GDM1 (cell line): ENCODE results near the gene TLCD4.

Experiments
- DNase-seq: peaks from one replicate; lab custom pipeline; 2025; lab: John Stamatoyannopoulos, UW

TLCD4 gene

GRCh38 chr1:95095833-95096217 lies 21.3 kb upstream of the TLCD4 start:
- no peak for DNase-seq

DNA sequence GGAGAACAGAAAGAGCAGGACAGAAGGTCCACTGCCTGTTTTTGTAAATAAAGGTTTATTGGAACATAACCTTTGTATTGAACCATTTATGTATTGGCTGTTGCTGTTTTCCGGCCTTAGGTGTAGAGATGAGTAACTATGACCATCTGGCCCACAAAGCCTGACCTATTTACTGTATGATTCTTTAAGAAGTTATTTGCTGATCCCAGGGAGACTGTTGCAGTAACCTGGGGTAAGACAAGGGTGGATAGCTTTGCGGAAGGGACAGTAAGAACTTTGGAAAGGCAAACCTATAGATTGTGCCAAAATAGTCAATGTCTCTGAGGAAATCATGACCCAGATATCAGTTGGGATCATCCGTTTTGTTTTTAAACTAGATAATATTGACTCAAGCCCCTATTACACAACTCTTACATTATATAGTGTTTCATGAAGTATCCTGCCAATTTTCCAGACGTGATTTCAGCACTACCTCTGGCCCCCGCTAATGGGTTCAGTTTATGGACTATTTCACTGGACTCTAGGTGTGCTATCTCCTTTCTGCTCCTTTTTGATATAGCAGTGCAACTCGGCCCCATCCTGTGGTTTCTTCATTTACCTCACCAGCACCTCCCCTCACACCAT lies 20.8 kb upstream of the TLCD4 start:
- DNase-seq, result no peak

GRCh38 chr1:95097426-95097825 lies 19.7 kb upstream of the TLCD4 start:
- no peak for DNase-seq

- DNase-seq, result no peak
Measured at GRCh38 chr1:95098196-95098595, 19.0 kb upstream of the TLCD4 start.

DNA sequence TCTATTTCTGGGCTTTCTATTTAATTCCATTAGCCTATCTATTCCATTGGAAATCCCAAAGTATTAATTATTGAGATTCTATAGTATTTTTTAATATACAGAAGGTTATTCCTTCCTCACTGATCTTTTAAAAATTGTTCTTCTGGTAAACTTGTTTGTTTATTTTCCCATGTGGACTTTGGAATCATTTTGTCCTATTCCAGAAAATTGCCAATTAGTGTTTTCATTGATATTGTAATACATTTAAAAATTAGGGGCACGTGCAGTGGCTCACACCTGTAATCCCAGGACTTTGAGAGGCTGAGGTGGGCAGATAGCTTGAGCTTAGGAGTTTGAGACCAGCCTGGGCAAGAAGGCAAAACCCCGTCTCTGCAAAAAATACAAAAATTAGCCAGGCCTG lies 8.4 kb upstream of the TLCD4 start:
- no peak for DNase-seq

DNA sequence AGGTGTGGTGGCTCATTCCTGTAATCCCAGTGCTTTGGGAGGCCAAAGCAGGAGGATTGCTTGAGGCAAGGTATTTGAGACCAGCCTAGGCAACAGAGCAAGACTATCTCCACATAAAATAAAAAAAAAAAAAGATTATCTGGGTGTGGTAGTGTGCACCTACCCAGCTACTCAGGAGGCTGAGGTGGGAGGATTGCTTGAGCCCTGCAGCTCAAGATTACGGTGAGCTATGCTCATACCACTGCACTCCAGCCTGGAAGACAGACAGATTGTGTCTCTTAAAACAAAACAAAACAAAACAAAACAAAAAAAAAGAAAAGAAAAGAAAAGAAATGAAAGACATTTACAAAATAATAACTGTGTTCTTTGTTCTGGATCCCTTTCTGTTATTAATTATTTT lies 6.1 kb upstream of the TLCD4 start:
- DNase-seq, result no peak

DNA sequence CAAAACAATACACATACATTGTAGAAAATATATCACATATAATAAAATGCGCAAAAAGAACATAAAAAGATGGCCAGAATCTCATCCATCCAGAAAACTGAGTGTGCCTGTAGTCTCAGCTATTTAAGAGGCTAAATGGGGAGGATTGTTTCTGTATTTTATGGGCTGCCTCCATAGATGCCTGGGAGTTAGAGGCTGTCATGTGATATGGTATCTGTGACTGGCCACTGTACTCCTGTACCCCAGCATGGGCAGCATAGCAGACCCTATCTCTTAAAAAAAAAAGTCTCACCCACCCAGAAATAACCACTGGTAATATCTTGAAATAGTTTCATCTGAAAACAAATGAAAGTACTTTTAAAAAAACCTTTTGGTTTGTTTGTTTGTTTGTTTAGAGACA lies 3.5 kb upstream of the TLCD4 start:
- DNase-seq, result no peak

- no peak for DNase-seq
Measured at GRCh38 chr1:95115708-95116137, 1.4 kb upstream of the TLCD4 start.

GRCh38 chr1:95116580-95117206 lies 462 bp upstream of the TLCD4 start:
- no peak for DNase-seq

GRCh38 chr1:95118067-95118499 lies 928 bp downstream of the TLCD4 start:
- DNase-seq, result no peak

DNA sequence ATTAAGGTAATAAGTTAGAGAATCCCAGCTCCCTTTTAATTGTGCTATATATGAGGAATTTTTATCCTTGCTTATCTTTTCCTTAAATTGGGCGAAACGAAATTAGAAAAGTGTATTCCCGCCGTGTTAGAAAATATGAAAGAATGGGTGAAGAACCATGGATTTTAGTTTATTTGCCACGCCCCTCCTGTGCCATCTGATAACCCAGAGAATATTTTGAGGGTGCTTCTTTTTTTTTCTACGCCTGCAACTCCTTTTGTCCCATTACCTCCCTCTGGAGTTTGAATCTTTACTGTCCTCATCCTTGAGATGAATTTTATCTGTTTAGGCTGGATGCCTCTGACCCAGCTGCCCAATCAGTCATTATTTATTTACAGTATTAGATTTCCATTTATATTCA lies 1.6 kb downstream of the TLCD4 start:
- no peak for DNase-seq

DNA sequence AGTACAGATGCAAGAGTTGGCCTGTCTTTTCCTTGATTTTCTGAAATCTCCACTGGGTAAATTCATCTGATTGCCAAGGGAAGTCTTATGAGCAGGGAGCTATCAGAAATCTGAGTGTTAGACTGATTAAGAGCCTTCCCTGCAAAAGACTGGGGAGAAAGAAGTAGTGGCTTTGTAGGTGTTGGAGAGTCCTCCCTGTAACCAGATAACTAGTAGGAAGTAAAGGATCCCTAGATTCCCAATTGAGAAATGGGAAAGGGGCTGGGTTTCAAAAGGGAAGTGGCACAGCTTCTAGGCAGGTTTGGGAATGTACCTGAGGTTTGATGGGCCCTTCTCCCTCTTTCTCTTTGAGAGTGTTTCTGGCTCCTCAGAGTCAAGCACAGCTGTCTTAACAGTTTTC lies 2.1 kb downstream of the TLCD4 start:
- DNase-seq, result no peak

DNA sequence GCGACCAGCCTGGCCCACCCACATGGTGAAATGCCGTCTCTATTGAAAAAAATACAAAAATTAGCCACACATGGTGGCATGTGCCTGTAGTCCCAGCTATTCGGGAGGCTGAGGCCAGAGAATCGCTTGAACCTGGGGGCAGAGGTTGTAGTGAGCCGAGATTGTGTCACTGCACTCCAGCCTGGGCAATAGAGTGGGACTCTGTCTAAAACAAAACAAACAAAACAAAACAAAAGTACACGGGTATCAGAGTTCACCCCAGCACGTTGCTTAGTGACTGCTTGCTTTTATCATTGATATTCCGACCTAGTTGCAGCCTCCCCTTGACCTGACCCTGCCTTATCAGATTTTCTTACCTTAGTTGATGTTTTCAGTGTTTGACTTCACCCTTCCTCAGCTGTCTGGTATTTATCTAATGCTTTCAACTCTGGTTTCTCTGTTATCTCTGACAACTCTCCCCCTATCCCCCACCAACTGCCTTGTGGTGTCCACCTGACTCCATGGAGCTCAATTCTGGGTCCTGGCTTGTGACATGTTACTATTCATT lies 5.1 kb downstream of the TLCD4 start:
- no peak for DNase-seq

DNA sequence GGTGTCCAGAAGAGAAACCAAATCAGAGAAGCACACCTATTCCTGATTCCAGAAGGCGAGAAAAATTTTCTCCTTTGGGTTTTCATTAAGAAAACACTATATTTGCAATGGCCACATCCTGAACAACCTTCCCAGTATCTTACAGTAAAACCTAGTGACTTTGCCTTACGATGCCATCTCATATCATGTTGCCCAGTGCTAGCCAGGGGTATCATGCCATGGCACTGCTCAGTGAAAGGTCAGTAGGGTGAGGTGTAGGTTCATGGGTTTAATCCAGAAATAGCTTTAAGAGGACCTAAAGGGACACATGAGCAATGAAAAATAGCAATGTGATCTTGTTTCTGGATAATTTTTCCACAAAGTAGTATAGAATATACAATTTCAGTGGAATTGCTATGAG lies 7.2 kb downstream of the TLCD4 start:
- no peak for DNase-seq

DNA sequence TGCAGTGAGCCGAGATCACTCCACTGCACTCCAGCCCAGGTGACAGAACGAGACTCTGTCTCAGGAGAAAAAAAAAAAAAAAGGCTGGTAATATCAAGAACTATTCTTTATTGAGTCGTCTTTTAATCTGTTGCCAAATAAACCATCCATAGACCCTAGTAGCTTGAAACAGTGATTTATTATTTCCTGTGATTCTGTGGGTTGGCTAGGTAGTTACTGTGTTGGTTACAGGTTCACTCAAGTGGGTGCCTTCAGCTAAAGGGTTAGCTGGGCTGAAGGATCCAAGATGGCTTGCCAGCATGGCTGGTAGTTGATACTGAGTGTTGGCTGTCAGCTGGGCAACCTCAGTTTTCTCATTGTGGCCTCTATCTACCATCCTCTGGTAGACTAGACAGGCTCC lies 9.2 kb downstream of the TLCD4 start:
- no peak for DNase-seq

DNA sequence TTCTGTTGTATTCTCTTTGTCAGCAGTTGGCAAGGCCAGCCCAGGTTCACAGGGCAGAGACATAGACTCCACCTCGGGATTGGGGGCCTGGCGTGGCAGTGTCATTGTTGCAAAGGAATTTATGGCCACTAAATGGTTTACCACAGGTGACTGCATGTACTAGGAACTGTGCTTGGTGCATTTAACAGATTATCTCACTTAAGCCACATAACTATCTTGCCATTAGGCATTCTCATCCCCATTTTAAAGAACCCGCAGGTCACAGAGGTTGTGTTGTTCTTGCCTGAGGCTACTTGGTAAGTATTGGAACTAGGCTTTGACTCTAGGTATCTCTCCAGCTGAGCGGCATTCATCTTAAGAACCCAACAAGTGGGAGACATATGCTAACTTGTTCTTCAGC lies 9.7 kb downstream of the TLCD4 start:
- no peak for DNase-seq

DNA sequence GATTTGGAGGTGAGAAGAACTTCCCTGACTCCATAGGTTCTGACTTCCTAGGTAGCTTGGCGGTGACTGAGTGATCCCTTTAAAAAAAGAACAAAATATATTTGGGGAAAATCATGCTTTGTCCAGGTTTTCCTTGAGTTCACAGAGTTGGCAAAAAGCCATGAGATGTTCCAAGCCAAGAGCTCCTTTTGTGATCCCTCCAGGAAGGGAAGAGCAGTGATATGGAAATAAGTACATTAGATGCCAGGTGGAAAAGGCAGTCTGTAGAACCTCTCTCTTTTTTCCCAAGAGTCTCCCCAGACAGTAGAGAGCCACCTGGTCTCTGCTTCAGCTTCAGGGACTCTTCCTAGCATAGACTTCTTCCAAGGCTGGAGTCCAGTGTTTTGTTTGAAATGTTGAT lies 10.2 kb downstream of the TLCD4 start:
- no peak for DNase-seq

DNA sequence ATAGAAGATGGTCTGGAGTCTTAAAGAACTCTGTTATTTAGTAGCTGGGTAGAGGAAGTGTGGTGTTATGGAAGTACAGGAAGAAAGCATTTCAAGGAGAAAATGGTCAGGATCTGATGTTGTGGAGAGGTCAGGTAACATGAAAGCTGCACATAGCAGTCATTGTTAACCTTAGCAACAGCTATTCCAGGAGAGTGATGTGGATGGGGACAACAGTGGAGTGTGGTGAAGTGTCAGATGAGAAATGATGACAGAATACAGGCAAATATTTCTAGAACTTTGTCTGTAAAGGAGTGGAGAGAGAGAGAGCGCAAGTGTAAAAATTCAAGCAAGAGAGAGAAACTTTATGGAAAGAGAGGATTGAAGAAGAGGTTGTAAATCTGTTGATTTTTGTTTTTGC lies 15.6 kb downstream of the TLCD4 start:
- DNase-seq, result no peak

GRCh38 chr1:95133687-95134086 lies 16.5 kb downstream of the TLCD4 start:
- DNase-seq, result no peak

DNA sequence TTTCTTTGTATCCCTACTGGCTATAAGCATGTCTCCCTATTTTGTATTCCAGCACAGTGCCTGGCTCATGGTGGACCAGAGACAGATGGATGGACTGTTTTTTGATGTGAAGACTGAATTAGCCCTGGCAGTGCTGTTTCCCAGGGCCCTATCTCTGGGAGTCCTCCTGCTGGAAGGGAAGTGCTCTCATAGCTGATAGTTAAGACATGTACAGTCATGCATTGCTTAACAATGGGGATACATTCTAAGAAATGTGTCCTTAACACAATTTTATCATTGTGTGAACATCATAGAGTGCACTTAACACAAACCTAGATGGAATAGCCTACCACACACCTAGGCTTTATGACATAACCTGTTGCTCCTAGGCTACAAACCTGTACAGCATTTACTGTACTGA lies 21.1 kb downstream of the TLCD4 start:
- no peak for DNase-seq

- no peak for DNase-seq
Measured at GRCh38 chr1:95139039-95139438, 21.9 kb downstream of the TLCD4 start.

GRCh38 chr1:95140791-95141190 lies 23.6 kb downstream of the TLCD4 start:
- no peak for DNase-seq

DNA sequence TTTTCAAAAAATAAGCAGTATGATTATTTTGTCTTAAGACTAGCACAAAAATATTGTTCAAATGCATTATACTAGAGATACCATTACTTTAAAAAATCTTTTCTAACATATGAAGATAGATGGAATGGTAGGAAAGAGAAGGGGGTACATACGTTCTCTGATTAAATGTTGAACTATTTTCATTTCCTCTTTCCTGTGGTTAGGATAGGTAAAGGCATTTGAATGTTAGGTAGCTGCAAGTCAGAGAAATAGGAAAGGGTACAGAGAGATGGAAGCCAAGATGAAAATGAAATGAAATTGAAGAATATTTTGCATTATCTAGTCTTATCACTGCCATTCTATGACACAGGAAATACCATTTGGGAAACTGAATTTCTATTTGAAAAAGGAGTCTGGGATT lies 28.3 kb downstream of the TLCD4 start:
- DNase-seq, result no peak

- DNase-seq, result no peak
Measured at GRCh38 chr1:95146637-95147036, 29.5 kb downstream of the TLCD4 start.
